ENCODE data around the gene DEFB132.
A peak's percentile ranks its signal among the peaks of the same experiment; 100 is the strongest.

Gene DEFB132

GRCh38 chr20:263701-264100, 6.2 kb downstream of the DEFB132 start:
- Histone ChIP-seq H3K9ac (ENCODE audit: low read length) (no peak overlapping the region), H3K4me3 (ENCODE audit: low read length) (no peak overlapping the region), H3K9me3 (replicated peaks; ENCODE audit: insufficient read depth, low read length) (no peaks in the 10 kb centered on the region), H3K9me2 (replicated peaks; ENCODE audit: insufficient read depth, low read length) (no peaks in the 10 kb centered on the region), H3K4me2 (ENCODE audit: low read depth, low read length) (no peak overlapping the region), H3K4me1 (ENCODE audit: low read length) (no peaks in the 10 kb centered on the region), H3K27me3 (replicated peaks; ENCODE audit: insufficient read depth, low read length) (no peaks in the 10 kb centered on the region), H3K27ac (ENCODE audit: low read length) (no peak overlapping the region), H4K20me1 (ENCODE audit: insufficient read depth, low read length) (no peaks in the 10 kb centered on the region), H2AFZ (ENCODE audit: low read length) (no peak overlapping the region), H3K36me3 (replicated peaks; ENCODE audit: insufficient read depth, low read length) (no peaks in the 10 kb centered on the region), H3F3A (ENCODE audit: insufficient read depth, low read length) (no peaks in the 10 kb centered on the region), H3K79me2 (ENCODE audit: low read length) (no peaks in the 10 kb centered on the region)
- TF ChIP-seq CTCF (IDR thresholded peaks at IDR 0.05; ENCODE audit: low read length) (no peak), EZH2 (optimal IDR thresholded peaks at IDR 0.05; ENCODE audit: low read depth, low read length) (no peak), EZH2phosphoT487 (IDR thresholded peaks at IDR 0.05; ENCODE audit: low read length) (no peak)
- DNase-seq = no peak

GRCh38 chr20:266596-267562, 9.4 kb downstream of the DEFB132 start:
- H2AFZ ChIP-seq (ENCODE audit: low read length) = peak overlapping the region; percentile 89
- DNase-seq = peak; percentile 88
- H3K4me1 ChIP-seq (ENCODE audit: low read length) = no peaks in the 10 kb centered on the region
- peak overlapping the region; percentile 84 for H3K4me2 ChIP-seq (ENCODE audit: low read depth, low read length)
- H3K4me3 ChIP-seq (ENCODE audit: low read length) = peak overlapping the region; percentile 61
- H3K9ac ChIP-seq (ENCODE audit: low read length) = peak overlapping the region; percentile 54
- H3K27me3 ChIP-seq (replicated peaks; ENCODE audit: insufficient read depth, low read length) = no peaks in the 10 kb centered on the region
- H3F3A ChIP-seq (ENCODE audit: insufficient read depth, low read length) = no peaks in the 10 kb centered on the region
- no peak for TF ChIP-seq EZH2phosphoT487 (IDR thresholded peaks at IDR 0.05; ENCODE audit: low read length)
- peak; percentile 96 for TF ChIP-seq CTCF (IDR thresholded peaks at IDR 0.05; ENCODE audit: low read length)
- TF ChIP-seq EZH2 (optimal IDR thresholded peaks at IDR 0.05; ENCODE audit: low read depth, low read length) = no peak
- H3K9me2 ChIP-seq (replicated peaks; ENCODE audit: insufficient read depth, low read length) = no peaks in the 10 kb centered on the region
- H3K9me3 ChIP-seq (replicated peaks; ENCODE audit: insufficient read depth, low read length) = no peaks in the 10 kb centered on the region
- no peak overlapping the region for H3K27ac ChIP-seq (ENCODE audit: low read length)
- no peaks in the 10 kb centered on the region for H4K20me1 ChIP-seq (ENCODE audit: insufficient read depth, low read length)
- H3K36me3 ChIP-seq (replicated peaks; ENCODE audit: insufficient read depth, low read length) = no peaks in the 10 kb centered on the region
- no peaks in the 10 kb centered on the region for H3K79me2 ChIP-seq (ENCODE audit: low read length)

DNA sequence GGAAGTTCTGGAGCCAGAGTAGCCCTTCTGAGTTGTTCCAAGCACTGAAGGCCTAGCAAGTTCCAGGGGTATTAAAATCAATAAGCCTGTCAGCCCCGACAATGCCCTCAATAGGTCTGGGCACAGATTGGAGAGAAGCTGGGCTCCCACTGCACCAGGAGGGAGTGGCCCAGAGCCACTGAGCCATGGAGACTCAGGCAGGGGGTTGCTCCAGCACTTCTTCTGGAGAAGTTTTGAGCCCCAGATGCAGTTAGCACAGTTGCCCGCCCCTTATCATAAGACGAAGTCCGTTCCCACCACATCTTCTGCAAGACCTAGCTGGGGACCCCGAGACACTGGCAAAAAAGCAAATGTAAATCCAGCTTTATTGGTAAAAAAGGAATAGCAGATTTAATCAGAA, 13.0 kb downstream of the DEFB132 start:
- no peak for TF ChIP-seq CTCF (IDR thresholded peaks at IDR 0.05; ENCODE audit: low read length)
- no peak for TF ChIP-seq EZH2 (optimal IDR thresholded peaks at IDR 0.05; ENCODE audit: low read depth, low read length)
- TF ChIP-seq EZH2phosphoT487 (IDR thresholded peaks at IDR 0.05; ENCODE audit: low read length) = no peak
- H3K4me1 ChIP-seq (ENCODE audit: low read length) = no peaks in the 10 kb centered on the region
- no peak overlapping the region for H3K27ac ChIP-seq (ENCODE audit: low read length)
- H3K4me3 ChIP-seq (ENCODE audit: low read length) = no peak overlapping the region
- no peaks in the 10 kb centered on the region for H3F3A ChIP-seq (ENCODE audit: insufficient read depth, low read length)
- no peak overlapping the region for H3K4me2 ChIP-seq (ENCODE audit: low read depth, low read length)
- H3K36me3 ChIP-seq (replicated peaks; ENCODE audit: insufficient read depth, low read length) = no peaks in the 10 kb centered on the region
- H3K27me3 ChIP-seq (replicated peaks; ENCODE audit: insufficient read depth, low read length) = no peaks in the 10 kb centered on the region
- no peaks in the 10 kb centered on the region for H3K9me3 ChIP-seq (replicated peaks; ENCODE audit: insufficient read depth, low read length)
- DNase-seq = no peak
- H3K9ac ChIP-seq (ENCODE audit: low read length) = no peak overlapping the region
- H4K20me1 ChIP-seq (ENCODE audit: insufficient read depth, low read length) = no peaks in the 10 kb centered on the region
- H2AFZ ChIP-seq (ENCODE audit: low read length) = no peak overlapping the region
- no peaks in the 10 kb centered on the region for H3K79me2 ChIP-seq (ENCODE audit: low read length)
- no peaks in the 10 kb centered on the region for H3K9me2 ChIP-seq (replicated peaks; ENCODE audit: insufficient read depth, low read length)
